Fibroblast of lung (primary cell): ENCODE data around the gene EDNRA.

Experiments
- EZH2 ChIP-seq: IDR thresholded peaks from 2 replicates; pipeline ENCODE4 v1.5.1; 2012; ENCODE audit warnings: low read length, control low read depth, mild to moderate bottlenecking; ENCODE audit errors: missing control alignments
- TF ChIP-seq, protein P1 (sequence below), 2 donors: IDR thresholded peaks in 1 of 2; conservative IDR thresholded peaks in 1 of 2; 1 replicate in 1 of 2; 2 replicates in 1 of 2; pipeline ENCODE4 v1.5.1; 2011 to 2012; ENCODE audit warnings: low read length in 2 of 2, control low read depth in 1 of 2, inconsistent platforms in 1 of 2, low read depth in 1 of 2, mild to moderate bottlenecking in 1 of 2

GRCh38 chr4:147480891-147481576 is at the start of gene EDNRA:
- TF ChIP-seq, protein P1, sequence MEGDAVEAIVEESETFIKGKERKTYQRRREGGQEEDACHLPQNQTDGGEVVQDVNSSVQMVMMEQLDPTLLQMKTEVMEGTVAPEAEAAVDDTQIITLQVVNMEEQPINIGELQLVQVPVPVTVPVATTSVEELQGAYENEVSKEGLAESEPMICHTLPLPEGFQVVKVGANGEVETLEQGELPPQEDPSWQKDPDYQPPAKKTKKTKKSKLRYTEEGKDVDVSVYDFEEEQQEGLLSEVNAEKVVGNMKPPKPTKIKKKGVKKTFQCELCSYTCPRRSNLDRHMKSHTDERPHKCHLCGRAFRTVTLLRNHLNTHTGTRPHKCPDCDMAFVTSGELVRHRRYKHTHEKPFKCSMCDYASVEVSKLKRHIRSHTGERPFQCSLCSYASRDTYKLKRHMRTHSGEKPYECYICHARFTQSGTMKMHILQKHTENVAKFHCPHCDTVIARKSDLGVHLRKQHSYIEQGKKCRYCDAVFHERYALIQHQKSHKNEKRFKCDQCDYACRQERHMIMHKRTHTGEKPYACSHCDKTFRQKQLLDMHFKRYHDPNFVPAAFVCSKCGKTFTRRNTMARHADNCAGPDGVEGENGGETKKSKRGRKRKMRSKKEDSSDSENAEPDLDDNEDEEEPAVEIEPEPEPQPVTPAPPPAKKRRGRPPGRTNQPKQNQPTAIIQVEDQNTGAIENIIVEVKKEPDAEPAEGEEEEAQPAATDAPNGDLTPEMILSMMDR (conservative IDR thresholded peaks at IDR 0.05 in 1 of 2, IDR thresholded peaks at IDR 0.05 in 1 of 2; ENCODE audit: low read depth in 1 of 2, low read length in 2 of 2) = no peak
- no peak for TF ChIP-seq EZH2
